Measurements from ENCODE around the gene RHO. TPM values are rescaled to one million over a fixed set of nuclear protein-coding genes. Genes with fewer than 3 reads are reported as not detected.

Gene RHO
- total RNA-seq, 1 experiment from 2014 or later, result not detected

GRCh38 chr3:129527262-129527661, 1.2 kb upstream of the RHO start:
- no peak for ATAC-seq
- no peak for DNase-seq (ENCODE audit: low spot score)
- Mint-ChIP-seq H3K4me1 (peaks cover 25% of the 10 kb centered on the region), H3K4me3 (no peak overlapping the region), H3K9me3 (no peaks in the 10 kb centered on the region), H3K27me3 (ENCODE audit: low read depth) (no peaks in the 10 kb centered on the region), H3K27ac (no peak overlapping the region), H3K36me3 (no peaks in the 10 kb centered on the region)
- POLR2A ChIA-PET, result no interaction called here
- CTCF ChIA-PET, result interaction anchor here (1.1 to 1.6 kb wide), 2 partner anchors 37 to 66 kb away, joined by 4 to 6 read pairs; no protein-coding TSS in a partner anchor
- TF ChIP-seq NFATC4 (CRISPR knock-in tag; IDR thresholded peaks at IDR 0.05) (no peak), NR2C2 (CRISPR knock-in tag; IDR thresholded peaks at IDR 0.05) (no peak), GABPB1 (CRISPR knock-in tag; IDR thresholded peaks at IDR 0.05) (no peak), TEAD4 (CRISPR knock-in tag; IDR thresholded peaks at IDR 0.05) (no peak), USF2 (CRISPR knock-in tag; IDR thresholded peaks at IDR 0.05) (no peak), NFE2L1 (CRISPR knock-in tag; IDR thresholded peaks at IDR 0.05) (no peak), ZNF425 (CRISPR knock-in tag; conservative IDR thresholded peaks at IDR 0.05) (no peak)

GRCh38 chr3:129529436-129530210, 1.2 kb downstream of the RHO start:
- H3K27ac Mint-ChIP-seq, result no peak overlapping the region
- no peak overlapping the region for H3K4me3 Mint-ChIP-seq
- TF ChIP-seq NFYB (CRISPR knock-in tag; conservative IDR thresholded peaks at IDR 0.05; ENCODE audit: low read depth), result no peak
- TF ChIP-seq TEAD1 (CRISPR knock-in tag; IDR thresholded peaks at IDR 0.05), result no peak
- TF ChIP-seq MLX (CRISPR knock-in tag; IDR thresholded peaks at IDR 0.05), result no peak
- no peak for TF ChIP-seq ZNF512 (CRISPR knock-in tag; IDR thresholded peaks at IDR 0.05; ENCODE audit: borderline replicate concordance)
- no peak for TF ChIP-seq JAZF1 (CRISPR knock-in tag; IDR thresholded peaks at IDR 0.05)
- no peak for TF ChIP-seq USF2 (CRISPR knock-in tag; IDR thresholded peaks at IDR 0.05)
- no peak for TF ChIP-seq ATF2 (CRISPR knock-in tag; IDR thresholded peaks at IDR 0.05; ENCODE audit: borderline replicate concordance, low read depth)
- TF ChIP-seq USF1 (CRISPR knock-in tag; IDR thresholded peaks at IDR 0.05), result no peak
- POLR2A ChIA-PET, result no interaction called here
- peaks cover 34% of the 10 kb centered on the region for H3K4me1 Mint-ChIP-seq
- no peaks in the 10 kb centered on the region for H3K9me3 Mint-ChIP-seq
- no peaks in the 10 kb centered on the region for H3K27me3 Mint-ChIP-seq (ENCODE audit: low read depth)
- DNase-seq (ENCODE audit: low spot score), result no peak
- ATAC-seq, result no peak
- no peaks in the 10 kb centered on the region for H3K36me3 Mint-ChIP-seq
- CTCF ChIA-PET, result interaction anchor here (1.5 kb wide), 3 partner anchors 23 to 76 kb away, joined by 3 to 7 read pairs (median 5); no protein-coding TSS in a partner anchor

All from WTC11 (cell line).